NCI-H2196 (cell line): Measurements from ENCODE around the gene MATN4.
A peak's percentile ranks its signal among the peaks of the same experiment; 100 is the strongest.

Experiments used
- DNase-seq: peaks from one replicate; lab custom pipeline; 2025; ENCODE audit not compliant: unreplicated experiment; lab: John Stamatoyannopoulos, UW

Gene MATN4

DNA sequence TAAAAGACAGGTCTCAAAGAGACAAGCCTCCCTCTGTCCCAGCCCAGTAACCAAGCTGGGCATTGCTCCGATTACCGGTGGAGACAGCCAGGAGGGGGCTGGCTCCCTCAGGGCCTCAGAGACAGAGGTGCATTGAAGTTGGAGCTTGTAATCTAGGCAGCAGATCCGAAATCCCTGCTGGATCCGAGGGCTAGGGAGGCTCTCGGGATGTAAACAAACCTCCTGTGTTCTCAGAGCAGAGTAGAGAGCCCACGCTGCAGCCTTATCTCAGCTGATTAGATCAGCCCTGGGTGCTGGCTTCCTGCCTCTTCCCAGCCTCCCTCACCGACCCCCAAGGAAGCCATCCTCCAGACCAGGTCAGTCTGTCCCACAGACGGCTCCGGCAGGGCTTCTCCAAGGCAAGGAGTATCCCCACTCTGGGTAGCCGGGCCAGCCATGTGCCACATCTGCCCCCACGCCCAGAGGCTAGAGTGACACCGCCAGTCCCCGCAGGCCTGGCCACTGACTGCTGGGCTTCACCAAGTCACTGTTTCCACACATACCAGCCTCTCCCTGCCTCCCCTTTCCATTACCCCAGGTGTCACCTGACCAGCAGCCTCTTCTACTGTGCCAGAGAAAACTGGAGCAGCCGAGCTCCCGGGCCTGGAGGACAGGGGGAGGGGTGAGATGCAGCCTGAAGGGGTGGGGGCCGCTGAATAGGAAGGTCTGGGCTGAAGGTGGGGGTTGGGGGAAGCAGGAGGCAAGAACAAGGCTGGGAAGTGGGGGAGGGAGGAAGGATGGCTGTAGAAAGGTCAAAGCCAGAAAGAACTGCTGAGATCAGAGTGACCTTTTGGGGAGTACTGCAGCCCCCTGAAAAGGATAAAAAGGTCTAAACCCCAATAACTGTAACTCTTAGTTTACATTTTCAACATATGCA, 34.1 kb upstream of the MATN4 start:
- DNase-seq: peak; percentile 83

DNA sequence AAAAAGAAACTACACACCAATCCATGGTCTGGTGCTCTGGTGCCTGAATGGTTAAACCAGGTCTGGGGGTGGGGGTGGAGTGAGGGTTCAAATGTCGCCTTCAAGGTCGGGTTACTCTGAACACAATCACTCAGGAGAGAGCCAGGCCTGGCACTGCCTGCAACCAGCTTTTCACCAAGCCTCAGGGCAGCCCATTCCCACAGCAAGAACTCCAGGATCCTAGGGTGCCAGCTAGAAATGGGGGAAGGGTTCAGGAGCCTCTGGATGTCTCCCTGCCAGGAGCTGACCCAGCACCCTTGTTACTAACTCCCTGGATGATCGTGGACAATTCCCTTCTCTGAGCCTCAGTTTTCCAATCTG, 33.5 kb upstream of the MATN4 start:
- no peak for DNase-seq

DNA sequence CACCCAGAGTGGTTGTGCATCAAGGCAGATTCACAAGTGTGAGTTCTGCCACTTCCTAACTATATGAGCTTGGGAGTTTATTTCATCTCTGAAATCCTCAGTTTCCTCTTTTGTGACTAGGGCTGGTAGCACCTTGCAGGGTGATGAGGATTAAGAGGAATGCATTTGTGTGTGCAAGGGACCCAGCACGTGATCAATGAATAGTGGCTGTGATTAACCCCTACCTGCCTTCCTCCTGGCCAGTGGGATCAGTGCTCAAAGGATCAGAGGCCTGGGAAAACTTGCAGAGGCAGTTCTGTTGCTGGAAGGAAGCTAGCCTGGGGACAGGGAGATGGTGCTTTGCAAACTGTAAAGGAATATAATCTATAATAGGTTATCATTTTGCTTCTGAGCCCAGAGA, 32.9 kb upstream of the MATN4 start:
- no peak for DNase-seq

DNA sequence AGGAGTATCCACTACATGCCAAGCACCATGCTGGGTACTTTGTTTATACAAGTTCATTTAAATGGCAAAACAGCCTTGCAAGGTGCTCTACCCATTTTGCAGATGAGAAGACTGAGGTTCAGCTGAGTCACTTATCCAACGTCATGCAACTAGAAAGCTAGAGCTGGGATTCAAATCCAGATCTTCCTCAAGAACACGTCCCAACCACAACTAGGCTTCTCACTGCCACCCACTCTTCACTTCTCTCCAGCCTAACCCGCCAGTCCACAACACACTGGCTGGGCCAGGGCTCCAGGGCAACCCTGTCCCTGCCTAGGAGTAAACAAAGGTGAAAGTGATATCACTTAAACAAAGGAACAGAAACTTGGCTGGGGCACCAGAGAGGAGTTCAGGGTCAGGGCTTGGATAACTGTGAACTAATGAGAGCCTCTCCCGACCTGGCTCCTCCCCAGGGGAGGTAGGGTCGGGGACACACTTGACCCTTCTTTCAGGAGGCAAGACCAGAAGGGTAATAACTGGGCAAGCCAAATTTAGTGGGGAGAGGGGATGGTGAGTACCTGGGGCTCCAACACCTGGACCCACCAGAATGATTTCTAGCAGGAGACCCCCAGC, 32.2 kb upstream of the MATN4 start:
- peak; percentile 88 for DNase-seq

DNA sequence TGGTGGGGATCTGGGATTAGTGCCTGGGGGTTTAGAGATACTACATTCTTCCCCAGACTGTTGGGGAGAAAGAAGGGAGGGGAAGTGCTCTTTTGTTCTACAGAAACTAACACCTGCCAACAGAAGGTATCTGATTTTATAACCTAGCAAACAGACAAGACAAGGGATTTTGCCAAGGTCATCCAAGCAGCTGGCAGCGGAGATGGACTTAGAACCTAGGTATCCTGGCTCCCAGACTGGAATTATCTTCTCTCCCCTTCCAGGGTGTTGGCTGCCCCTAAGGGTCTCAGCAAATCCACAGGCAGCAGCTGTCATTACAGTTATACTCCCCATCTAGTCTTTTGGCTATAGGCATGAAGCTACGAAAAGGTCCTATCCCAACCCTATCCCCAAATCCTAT, 31.7 kb upstream of the MATN4 start:
- DNase-seq: peak; percentile 59

DNA sequence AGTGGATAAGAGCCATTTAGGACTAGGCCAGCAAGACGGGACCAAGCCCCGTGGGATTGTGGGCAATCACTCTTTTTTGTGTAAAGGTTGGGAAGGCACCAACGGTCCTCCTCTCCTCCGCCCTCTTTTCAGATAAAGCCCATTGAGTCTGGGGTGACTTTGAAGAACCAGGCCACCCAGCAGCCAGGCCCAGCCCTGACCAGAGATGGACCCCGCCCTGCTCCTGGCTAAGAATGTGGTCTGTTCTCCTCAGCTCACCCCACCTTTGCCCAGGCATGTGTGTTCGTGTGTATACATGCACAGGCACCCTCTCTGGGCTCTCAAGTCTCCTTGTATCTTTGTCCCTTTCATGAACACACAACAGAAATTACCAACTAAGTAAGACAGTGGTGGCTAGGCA, 31.0 kb upstream of the MATN4 start:
- DNase-seq: no peak

DNA sequence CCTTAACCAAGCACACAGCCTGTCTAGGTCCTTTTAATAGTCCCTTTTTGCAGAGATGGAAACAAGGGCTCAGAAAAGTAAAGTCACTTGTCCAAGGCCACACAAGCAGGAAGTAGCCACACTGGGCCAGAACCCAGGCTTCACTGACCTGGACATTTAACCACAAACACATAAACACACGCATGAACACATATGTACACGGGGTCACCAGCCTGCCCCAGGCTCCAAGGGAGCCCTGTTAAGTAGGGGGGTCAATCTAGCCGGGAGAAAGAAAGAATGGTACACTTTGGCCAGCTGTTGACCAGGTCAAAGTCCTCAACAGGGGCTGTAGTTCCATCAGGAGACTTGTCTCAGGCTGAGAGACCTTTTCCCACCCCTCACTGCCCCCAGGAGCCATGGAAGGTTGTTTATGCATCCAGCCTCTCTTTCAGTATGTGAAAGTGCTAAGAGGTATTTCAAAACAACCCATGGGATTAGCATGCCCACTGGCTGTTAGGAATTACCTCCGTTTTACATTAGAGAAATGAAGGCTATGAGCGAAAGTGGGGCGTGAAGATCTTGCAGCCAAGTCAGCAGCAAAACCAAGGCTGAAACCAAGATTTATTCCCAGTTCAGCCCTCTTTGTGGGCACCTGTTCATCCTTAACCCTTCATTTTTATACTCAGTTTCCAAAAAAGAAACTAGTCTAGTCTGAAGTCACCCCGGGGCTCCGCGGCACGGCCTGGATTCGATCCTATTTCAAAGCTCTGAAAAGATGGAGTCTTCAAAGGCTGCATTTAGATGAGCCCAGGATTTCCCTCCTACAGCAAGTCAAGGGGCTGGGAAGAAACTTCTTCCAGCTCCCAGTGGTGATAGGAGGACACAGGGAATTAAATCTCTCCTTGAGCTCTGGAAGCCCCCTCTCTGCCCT, 30.3 kb upstream of the MATN4 start:
- DNase-seq: no peak

DNA sequence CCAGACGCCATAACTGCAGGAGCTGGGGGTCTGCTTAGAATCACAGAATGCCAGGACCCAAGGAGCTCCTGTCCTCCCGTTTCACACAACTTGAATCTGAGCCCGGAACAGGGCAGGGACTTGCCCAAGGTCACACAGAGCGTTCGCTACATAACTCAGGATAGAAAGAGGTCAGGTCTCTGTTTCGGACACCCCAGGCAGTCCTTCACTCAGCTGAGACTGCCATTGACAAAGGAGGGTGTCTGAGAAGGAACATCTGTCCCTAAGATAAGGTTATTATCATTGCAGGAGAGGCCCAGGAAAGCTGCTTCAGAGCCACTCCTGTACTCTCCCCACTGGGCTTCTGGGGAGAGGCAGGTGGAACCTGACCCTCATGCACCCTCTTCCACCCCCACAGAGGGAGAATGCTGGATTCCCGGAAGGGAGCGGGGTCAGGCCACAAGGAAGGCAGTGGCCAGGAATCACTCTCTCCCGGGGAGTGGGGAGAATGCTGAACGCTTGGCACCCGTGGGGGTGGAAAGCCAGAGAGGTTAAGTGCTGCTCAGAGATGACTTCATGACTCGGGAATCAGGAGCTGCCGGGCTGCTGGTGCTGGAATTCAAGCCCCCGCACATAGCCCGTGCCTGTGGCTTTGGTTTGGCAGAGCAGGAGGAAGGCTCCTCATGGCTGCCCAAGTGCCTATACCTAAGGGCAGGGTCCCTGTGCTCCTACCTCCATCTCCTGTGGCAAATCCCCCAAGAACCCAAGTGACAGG, 29.4 kb upstream of the MATN4 start:
- DNase-seq: no peak

DNA sequence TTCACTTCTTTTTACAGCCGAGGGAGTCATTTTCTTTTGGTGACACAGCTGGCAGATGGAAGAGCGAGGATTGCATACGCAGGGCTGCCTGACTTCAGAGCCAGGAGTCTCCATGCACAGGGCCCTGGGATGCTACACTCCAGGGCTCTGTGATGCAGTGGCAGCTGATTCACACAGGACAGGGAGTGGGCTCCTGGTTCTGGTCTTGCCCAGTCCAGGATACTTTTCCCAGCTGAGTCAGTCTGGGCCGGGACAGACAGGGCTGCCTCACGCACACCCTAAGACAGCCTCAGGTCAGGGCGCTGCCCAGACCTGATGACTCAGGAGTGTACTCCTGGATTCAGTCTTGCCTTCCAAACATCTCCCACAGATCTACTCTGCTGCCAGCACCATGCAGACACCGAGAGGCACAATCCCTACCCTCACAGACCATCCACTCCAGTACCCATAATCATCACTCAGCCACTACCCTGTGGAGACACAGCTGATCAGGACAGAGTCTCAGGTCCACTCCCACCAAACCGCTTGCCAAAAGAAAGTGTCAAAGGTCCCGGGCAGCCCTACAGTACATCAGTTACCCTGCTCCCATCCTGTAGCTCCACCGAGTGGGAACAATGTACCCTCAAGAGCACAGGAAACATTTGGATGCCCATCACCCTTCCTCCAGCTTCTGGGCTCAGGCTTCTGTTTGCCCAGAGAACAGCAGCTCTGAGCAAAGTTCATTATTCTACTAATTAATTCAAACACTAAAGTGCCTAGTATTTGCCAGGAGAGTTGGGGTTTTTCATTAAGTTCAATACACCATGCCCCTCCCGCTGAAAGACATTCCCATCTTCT, 28.6 kb upstream of the MATN4 start:
- no peak for DNase-seq

DNA sequence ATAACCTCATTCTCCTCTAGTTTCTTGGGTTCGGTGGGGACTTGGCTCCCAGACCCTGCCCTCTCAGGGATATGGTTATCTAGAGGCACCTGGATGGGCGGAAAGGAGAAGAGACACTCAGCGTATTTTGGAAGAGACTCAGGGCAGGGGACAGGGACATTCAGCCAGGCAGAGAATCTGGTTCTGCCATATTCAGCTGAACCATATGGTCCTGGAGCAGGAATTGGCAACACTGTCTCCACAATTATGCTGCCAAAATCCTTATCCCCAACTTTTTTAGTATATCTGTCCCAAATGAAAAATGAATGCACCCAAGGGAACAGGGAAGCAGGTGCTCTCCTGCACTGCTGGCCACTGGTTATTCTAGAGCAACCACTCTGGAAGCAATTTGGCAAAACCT, 22.4 kb upstream of the MATN4 start:
- no peak for DNase-seq

DNA sequence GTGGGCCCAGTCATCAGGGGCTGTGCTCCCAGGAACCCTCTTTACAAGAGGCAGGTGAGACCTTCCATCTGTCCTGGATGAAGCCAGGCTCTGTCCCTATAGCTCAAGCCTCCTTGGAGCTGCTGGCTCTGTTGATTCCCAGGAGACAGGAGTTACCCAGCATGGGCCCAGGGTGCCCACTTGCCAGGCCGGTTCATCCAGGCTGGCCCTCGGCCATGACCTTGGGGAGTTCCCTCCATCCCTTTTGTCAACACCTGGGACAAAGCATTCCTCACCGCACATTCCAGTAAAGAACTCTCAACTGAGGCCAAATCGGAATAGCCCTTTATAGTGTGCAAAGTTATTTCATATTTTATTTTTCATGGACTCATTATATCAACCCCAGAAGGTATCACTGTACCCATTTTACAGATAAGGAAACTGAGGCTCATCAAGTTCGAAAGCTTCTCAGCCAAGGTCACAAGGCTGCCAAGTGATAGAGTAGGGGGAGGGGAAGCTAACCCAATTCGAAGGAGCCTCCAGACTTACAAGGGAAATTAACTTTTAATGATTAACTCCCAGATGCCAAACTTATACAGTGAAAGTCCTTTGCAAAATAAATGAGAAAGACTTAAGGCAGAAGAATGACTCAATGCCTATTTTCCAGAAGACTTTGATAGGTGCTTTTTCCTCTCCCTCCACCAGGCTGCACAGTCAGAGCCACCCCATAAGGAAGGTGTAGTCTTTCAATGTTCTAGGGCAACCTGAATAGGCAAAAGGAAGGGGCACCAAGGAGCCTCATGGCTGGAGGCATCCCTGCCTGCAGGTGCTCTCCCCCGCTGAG, 21.6 kb upstream of the MATN4 start:
- no peak for DNase-seq

DNA sequence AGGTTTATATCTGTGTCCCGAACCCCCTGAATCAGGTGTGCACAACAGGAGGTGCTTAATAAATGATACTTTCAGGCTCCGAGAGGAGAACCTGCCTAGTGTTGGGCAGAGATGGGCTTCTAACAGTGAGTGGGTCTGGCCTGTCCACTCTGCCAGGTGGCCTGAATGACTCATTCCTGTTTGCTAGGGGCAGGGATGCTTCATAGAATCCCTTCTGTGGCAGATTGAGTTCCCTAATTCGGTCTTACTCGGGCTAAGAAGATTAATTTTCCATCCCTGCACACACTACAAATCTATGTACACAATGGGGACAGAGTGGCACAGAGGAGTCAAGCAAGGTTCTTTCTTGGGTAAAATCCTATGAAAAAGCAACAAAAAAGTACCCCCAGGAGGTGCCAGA, 20.4 kb upstream of the MATN4 start:
- DNase-seq: no peak

DNA sequence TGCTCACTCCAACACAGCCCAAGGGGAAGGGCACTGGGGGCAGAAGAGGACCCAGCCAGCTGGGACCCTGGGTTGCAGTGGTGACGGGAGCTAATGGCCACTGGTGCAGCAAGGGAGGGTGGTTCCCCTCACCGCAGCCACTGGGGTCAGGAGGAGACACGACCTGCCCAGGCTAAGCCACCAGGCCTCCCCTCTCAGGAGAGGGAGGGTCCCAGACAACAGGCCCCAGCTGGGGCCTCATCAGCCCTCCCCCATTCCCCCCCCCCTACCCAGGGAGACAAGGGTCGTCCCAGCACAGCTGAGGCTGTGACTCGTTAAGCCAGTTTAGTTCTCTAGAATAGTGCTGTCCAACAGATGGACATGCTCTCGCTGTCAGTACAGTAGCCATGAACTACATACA, 17.3 kb upstream of the MATN4 start:
- DNase-seq: no peak

DNA sequence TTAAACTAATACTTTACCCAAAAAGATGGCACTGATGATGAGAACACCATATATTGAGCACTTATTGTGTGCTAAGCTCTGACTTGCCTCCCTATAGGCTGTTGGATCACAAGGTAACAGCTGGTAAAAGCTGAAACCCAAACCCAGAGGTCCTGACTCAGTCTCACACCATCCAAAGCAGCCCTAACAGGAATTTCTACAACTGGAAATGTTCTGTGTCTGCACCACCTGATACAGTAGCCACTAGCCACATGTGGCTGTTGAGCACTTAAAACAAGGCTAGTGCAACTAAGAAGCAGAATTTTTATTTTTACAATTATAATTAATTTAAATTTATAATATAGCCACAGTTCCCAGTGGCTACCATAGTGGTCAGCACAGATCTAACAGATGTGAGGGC, 15.6 kb upstream of the MATN4 start:
- DNase-seq: no peak

DNA sequence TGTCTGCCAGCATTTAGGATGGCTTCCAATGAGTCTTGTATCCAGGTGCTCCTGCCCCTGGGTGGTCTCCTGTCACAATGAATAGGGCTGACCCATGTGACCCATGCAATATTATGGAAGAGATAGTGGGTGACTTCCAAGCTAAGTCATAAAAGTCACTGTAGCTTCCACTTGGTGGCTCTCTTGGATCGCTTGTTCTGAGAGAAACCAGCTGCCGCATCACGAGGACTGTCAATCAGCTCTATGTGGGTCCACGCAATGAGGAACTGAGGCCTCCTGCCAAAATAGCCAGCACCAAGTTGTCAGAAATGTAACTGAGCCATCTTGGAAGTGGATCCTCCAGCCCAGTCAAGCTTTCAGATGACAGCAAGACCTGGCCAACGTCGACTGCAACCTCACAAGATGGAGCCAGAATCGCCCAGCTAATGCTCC, 14.9 kb upstream of the MATN4 start:
- peak; percentile 51 for DNase-seq

DNA sequence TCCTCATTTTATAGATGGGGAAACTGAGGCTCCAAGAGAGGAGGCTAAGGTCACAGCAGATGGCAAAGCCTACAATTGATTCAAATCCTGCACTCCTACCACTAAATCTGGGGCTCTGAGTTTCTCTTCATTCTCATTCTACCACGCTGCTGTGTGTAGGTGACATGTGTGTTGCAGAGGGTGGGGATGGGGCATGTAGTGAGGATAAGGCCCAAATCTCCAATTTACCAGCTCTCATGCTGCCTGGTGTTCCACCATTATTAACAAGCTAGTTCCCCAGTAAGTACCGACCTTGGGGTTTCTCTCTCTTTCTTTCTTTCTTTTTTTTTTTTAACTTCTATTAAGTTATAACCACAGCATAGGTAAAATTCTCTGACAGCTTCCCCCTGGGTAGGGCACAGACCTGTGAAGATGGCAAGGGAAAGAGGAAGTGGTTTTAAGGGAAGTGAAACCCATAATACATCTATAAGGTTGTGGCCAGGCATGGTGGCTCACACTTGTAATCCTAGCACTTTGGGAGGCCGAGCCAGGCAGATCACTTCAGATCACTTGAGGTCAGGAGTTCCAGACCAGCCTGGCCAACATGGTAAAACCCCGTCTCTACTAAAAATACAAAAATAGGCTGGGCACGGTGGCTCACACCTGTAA, 13.0 kb upstream of the MATN4 start:
- no peak for DNase-seq

DNA sequence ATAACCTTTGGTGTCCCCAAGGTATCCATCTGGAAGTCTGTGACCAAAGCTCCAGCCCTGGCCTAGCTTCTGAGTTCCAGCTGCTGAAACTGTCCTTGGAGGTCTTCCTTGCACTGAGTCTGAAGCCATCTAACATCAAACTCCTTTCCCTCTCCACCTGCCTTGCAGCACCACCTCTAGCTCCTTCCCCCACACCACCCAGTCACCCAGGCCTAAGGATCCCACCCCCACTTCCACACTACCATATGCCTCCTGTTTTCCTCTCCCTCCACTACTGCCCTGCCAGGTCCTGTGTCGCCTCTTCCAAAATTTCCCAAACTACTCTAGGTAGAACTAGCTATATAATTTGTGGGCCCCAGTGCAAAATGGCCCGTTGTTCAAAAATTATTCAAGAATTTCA, 10.8 kb upstream of the MATN4 start:
- DNase-seq: no peak

DNA sequence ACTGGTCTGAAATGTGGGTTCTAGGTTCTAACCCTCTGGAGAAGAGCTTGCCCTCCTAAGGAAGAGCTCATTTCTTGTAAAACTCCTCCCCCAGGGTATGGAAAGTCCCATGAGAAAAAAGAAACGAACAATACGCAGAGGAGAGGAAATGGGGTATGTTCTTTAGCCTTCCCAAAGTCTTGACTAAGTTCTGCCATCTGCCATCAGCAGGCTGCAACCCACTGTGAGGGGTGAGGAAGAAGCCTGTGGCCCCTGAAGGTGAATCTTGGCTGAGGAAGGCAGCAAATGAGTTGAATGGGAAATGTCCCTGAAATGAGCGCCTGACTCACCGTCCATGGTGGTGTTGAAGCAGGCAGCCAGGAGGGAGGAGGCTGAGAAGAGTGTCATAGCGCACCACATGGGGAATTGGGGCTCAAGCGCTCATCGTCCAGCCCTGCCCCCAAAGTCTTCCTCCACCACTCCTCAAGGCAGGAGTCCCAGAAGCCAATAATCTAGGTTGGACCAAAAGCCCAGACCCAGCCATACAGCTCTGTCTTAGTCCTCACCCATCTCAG, 10.4 kb upstream of the MATN4 start:
- DNase-seq: no peak
